HepG2 (cell line): ENCODE measurements around the gene FAM210A. TPM values are rescaled to one million over a fixed set of nuclear protein-coding genes. Genes with fewer than 3 reads are reported as not detected.

Experiments
- ATAC-seq: fragments of 200-7000 bp; cut with Tn5 transposase; 3 replicates; pipeline ENCODE4 v1.9.1; 2020; ENCODE audit warnings: mild to moderate bottlenecking, moderate library complexity
- BruUV-seq: library from RNA; stranded (reverse); fragments of 400-500 nt; replicated peaks from 2 replicates; lab custom pipeline; 2021; lab: Mats Ljungman, UMichigan
- CTCF ChIA-PET: fragments of 300-600 bp; formaldehyde crosslinking; extraction: SDS; loops from one replicate; lab custom pipeline; 2021; ENCODE audit warnings: low total read pairs, inconsistent platforms, low intra/inter-chr PET ratio; lab: Yijun Ruan, JAX
- POLR2A ChIA-PET: fragments of 350-600 bp; sonication (Branson Sonifier 250); formaldehyde crosslinking; loops from one replicate; lab custom pipeline; 2020; ENCODE audit warnings: antibody characterized with exemption, inconsistent platforms; lab: Yijun Ruan, JAX
- DNase-seq: peaks from one replicate; pipeline ENCODE4 v3.0.0-alpha.2; 2015; ENCODE audit warnings: low spot score
- FAIRE-seq: peaks from 3 replicates; lab custom pipeline; 2011; peaks lifted over from hg19 to GRCh38; lab: Jason Lieb, UNC
- H2AFZ ChIP-seq: one replicate; pipeline ENCODE4 v1.6.1; 2011; ENCODE audit warnings: low read length, inconsistent platforms
- H3K27ac ChIP-seq: fragments of 300-600 bp; 3 replicates; pipeline ENCODE4 v1.8.0; 2011; ENCODE audit warnings: mixed run types, mild to moderate bottlenecking, mixed read lengths, low read length, inconsistent platforms; ENCODE audit not compliant: insufficient read depth; ENCODE audit errors: extremely low read length
- H3K27me3 ChIP-seq, 2 experiments: fragments of 200-600 bp in 1 of 2; 2 replicates in 1 of 2; 3 replicates in 1 of 2; pipeline versions ENCODE4 v1.6.0 to v1.8.0; 2011; ENCODE audit warnings: low read length in 2 of 2, mild to moderate bottlenecking in 2 of 2, moderate library complexity in 2 of 2, inconsistent platforms in 1 of 2; ENCODE audit not compliant: insufficient read depth in 2 of 2, control insufficient read depth in 1 of 2
- H3K36me3 ChIP-seq, 2 experiments: fragments of 200-600 bp in 1 of 2; replicated peaks in 1 of 2; 2 replicates in 1 of 2; 3 replicates in 1 of 2; pipeline versions ENCODE4 v1.5.1 to v1.8.0; 2011; ENCODE audit warnings: low read length in 2 of 2, inconsistent platforms in 1 of 2; ENCODE audit not compliant: insufficient read depth in 2 of 2, control insufficient read depth in 1 of 2
- H3K4me1 ChIP-seq: 2 replicates; pipeline ENCODE4 v1.5.1; 2012; ENCODE audit warnings: low read length, inconsistent platforms; ENCODE audit not compliant: insufficient read depth
- H3K4me2 ChIP-seq: 2 replicates; pipeline ENCODE4 v1.6.0; 2011; ENCODE audit warnings: low read depth, low read length, inconsistent platforms
- H3K4me3 ChIP-seq, 3 experiments: fragments of 200-600 bp in 1 of 3; sonication (generic), shearing (Covaris generic) in 1 of 3; replicated peaks in 1 of 3; 2 replicates each; pipeline ENCODE4 v1.5.1; 2011 to 2016; ENCODE audit warnings: low read length in 3 of 3, inconsistent platforms in 2 of 3, low read depth in 2 of 3, mild to moderate bottlenecking in 2 of 3, control low read depth in 1 of 3, mixed read lengths in 1 of 3; ENCODE audit not compliant: insufficient read depth in 1 of 3
- H3K79me2 ChIP-seq: one replicate; pipeline ENCODE4 v1.6.1; 2011; ENCODE audit warnings: low read length, inconsistent platforms; ENCODE audit not compliant: insufficient read depth
- H3K9ac ChIP-seq: 2 replicates; pipeline ENCODE4 v1.6.0; 2011; ENCODE audit warnings: mild to moderate bottlenecking, low read depth, low read length, inconsistent platforms; ENCODE audit not compliant: insufficient read depth
- H3K9me3 ChIP-seq: 2 replicates; pipeline ENCODE4 v1.5.1; 2012; ENCODE audit warnings: mild to moderate bottlenecking, low read length
- H4K20me1 ChIP-seq: 2 replicates; pipeline ENCODE4 v1.6.0; 2011; ENCODE audit warnings: inconsistent platforms, mild to moderate bottlenecking, low read length, moderate library complexity; ENCODE audit not compliant: insufficient read depth
- EED ChIP-seq: sonication (generic); formaldehyde crosslinking; IDR thresholded peaks from 2 replicates; pipeline ENCODE4 v1.5.0; 2020; ENCODE audit warnings: mild to moderate bottlenecking, missing genetic modification reagents
- ERF ChIP-seq: IDR thresholded peaks from 2 replicates; pipeline ENCODE4 v1.6.1; 2018; ENCODE audit warnings: missing biosample characterization, missing genetic modification reagents
- MAZ ChIP-seq, 2 experiments: sonication (generic) in 1 of 2; formaldehyde crosslinking in 1 of 2; IDR thresholded peaks; 2 replicates each; pipeline versions ENCODE4 v1.5.0 to v1.6.1; 2012 to 2020; ENCODE audit warnings: low read depth in 2 of 2, mild to moderate bottlenecking in 2 of 2, borderline replicate concordance in 1 of 2, improper control_type of control experiment in 1 of 2, low read length in 1 of 2, missing genetic modification reagents in 1 of 2, moderate library complexity in 1 of 2
- SALL2 ChIP-seq: sonication (generic); formaldehyde crosslinking; IDR thresholded peaks from 2 replicates; pipeline ENCODE4 v1.8.1; 2023; ENCODE audit warnings: mild to moderate bottlenecking, missing genetic modification reagents, inconsistent platforms
- ZFX ChIP-seq: sonication (generic); formaldehyde crosslinking; IDR thresholded peaks from 2 replicates; pipeline ENCODE4 v1.4.0; 2020; ENCODE audit warnings: mild to moderate bottlenecking, low read depth, missing genetic modification reagents, moderate library complexity
- ZNF180 ChIP-seq: sonication (generic); formaldehyde crosslinking; IDR thresholded peaks from 2 replicates; pipeline ENCODE4 v1.4.0; 2020; ENCODE audit warnings: low read depth, missing genetic modification reagents, borderline replicate concordance
- ZNF572 ChIP-seq: sonication (generic); formaldehyde crosslinking; IDR thresholded peaks from 2 replicates; pipeline ENCODE4 v1.5.1; 2020; ENCODE audit warnings: mild to moderate bottlenecking, missing genetic modification reagents
- ZNF577 ChIP-seq: sonication (generic); formaldehyde crosslinking; IDR thresholded peaks from 2 replicates; pipeline ENCODE4 v1.4.0; 2020; ENCODE audit warnings: mild to moderate bottlenecking, low read depth, missing genetic modification reagents, borderline replicate concordance
- ZNF644 ChIP-seq: IDR thresholded peaks from 2 replicates; pipeline ENCODE4 v1.6.1; 2016; ENCODE audit warnings: low read depth
- ZNF782 ChIP-seq: sonication (generic); formaldehyde crosslinking; IDR thresholded peaks from 2 replicates; pipeline ENCODE4 v1.4.0; 2020; ENCODE audit warnings: missing genetic modification reagents, mild to moderate bottlenecking, borderline replicate concordance
- ZNF788 ChIP-seq: sonication (generic); formaldehyde crosslinking; IDR thresholded peaks from 2 replicates; pipeline ENCODE4 v1.5.0; 2020; ENCODE audit warnings: mild to moderate bottlenecking, missing genetic modification reagents, borderline replicate concordance
- WGBS: methylation state at CpG from one replicate; pipeline ENCODE4 v1.1.6; 2017; ENCODE audit warnings: low lambda C conversion rate; 5-methylcytosine and 5-hydroxymethylcytosine counted together
- in situ Hi-C: cut with HindIII; loops from 2 replicates; pipeline ENCODE4 v1.10.0; 2017; ENCODE audit warnings: low pct_unique_long_range_greater_than_20kb; ENCODE audit not compliant: extremely low pct_ligation_motif_present
- intact Hi-C: fragments of 100-400 bp; cut with micrococcal nuclease; formaldehyde crosslinking; loops from one replicate; pipeline ENCODE4 v1.10.0; 2022; ENCODE audit not compliant: unreplicated experiment
- polyA plus RNA-seq, 8 experiments: library from polyadenylated mRNA; depleted of rRNA in 3 of 8; stranded (reverse) in 7 of 8; unstranded in 1 of 8; fragments of >200 nt; fragmentation: Illumina TruSeq in 4 of 8; extraction: Trizol in 4 of 8; gene quantifications; 2 replicates each; pipeline versions ENCODE4 v1.2.1 to v1.2.3, GENCODE V29; 2011 to 2016; ENCODE audit warnings: low read depth in 4 of 8, missing spikeins in 1 of 8, mixed read lengths in 1 of 8; ENCODE audit not compliant: insufficient read depth in 1 of 8
- total RNA-seq, 5 experiments: library from RNA; depleted of rRNA; stranded (reverse); fragments of >200 nt; fragmentation: Illumina TruSeq; extraction: Trizol; gene quantifications; 2 replicates each; pipeline ENCODE4 v1.2.3, GENCODE V29; 2016; ENCODE audit warnings: low read depth in 1 of 5

The FAM210A gene
- total and polyA plus RNA-seq, 2 of the 13 experiments (the other 11 are each of a cell fraction or from before 2014, with no cell fraction given), result 33.2 to 37.5 TPM

DNA sequence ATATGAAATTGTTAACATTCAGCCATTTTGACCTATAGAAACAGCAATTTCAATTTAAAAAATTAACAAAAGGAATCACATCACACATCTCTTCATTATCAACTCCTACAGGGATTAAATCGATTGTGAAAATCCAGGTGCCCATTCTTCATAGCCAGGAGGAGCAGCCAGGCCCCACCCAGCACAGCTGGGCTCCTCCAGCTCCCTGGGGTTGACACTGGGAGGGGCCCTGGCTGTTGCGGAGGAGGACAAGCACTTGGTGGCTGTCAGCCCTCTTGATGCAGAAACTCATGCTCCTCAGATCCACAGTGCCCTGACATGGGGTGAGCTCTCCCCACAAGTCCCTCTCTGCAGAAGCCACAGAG lies 99.8 kb downstream of the FAM210A start:
- no peak for TF ChIP-seq ZNF572 (CRISPR knock-in tag)
- TF ChIP-seq ZNF180 (CRISPR knock-in tag), result no peak
- TF ChIP-seq ZFX (CRISPR knock-in tag), result no peak
- TF ChIP-seq MAZ (IDR thresholded peaks at IDR 0.05; ENCODE audit: borderline replicate concordance, low read depth, low read length), result no peak
- no peak for TF ChIP-seq MAZ (CRISPR knock-in tag; IDR thresholded peaks at IDR 0.05; ENCODE audit: low read depth)
- TF ChIP-seq ZNF782 (CRISPR knock-in tag), result no peak
- TF ChIP-seq ZNF788, result no peak
- TF ChIP-seq EED (CRISPR knock-in tag), result no peak
- TF ChIP-seq ZNF577 (CRISPR knock-in tag), result no peak
- no peak for TF ChIP-seq SALL2 (CRISPR knock-in tag)
- no peak for TF ChIP-seq ZNF644 (CRISPR knock-in tag)
- no peak for TF ChIP-seq ERF (CRISPR knock-in tag)
- in situ Hi-C loops (loop anchor here (5.0 to 25.0 kb wide), 4 partner anchors 69 to 614 kb away; partner anchors contain the start of gene LDLRAD4), intact Hi-C loops (no loop called here)
- Histone ChIP-seq H2AFZ (no peak overlapping the region), H3K36me3 (no peaks in the 10 kb centered on the region), H4K20me1 (no peaks in the 10 kb centered on the region), H3K4me3 (no peak overlapping the region), H3K4me2 (no peak overlapping the region), H3K4me1 (peaks cover 5% of the 10 kb centered on the region), H3K79me2 (no peaks in the 10 kb centered on the region), H3K9ac (no peak overlapping the region), H3K27ac (no peak overlapping the region), H3K9me3 (no peaks in the 10 kb centered on the region), H3K27me3 (no peaks in the 10 kb centered on the region)
- POLR2A ChIA-PET, result no interaction called here
- 23% methylated on average over 1 of the region's 2 CpGs for WGBS
- CTCF ChIA-PET, result no interaction called here
- ATAC-seq, result no peak
- no peak for FAIRE-seq
- DNase-seq, result no peak
- no TSS peak for BruUV-seq
